A549 (cell line): ENCODE data around the gene RABAC1. TPM values are rescaled to one million over a fixed set of nuclear protein-coding genes. Genes with fewer than 3 reads are reported as not detected.

Experiments used
- ATAC-seq, 2 experiments: fragments of 200-7000 bp in 1 of 2; fragments of >200 bp in 1 of 2; cut with Nextera tagmentation in 1 of 2; cut with Tn5 transposase in 1 of 2; 3 replicates each; pipeline versions ENCODE4 v1.8.0 to v1.9.1; 2018 to 2020; ENCODE audit warnings: mild to moderate bottlenecking in 1 of 2, moderate library complexity in 1 of 2
- CTCF ChIA-PET: fragments of 300-600 bp; sonication (Branson Sonifier 250); formaldehyde crosslinking; extraction: SDS; loops from one replicate; lab custom pipeline; 2021; ENCODE audit warnings: antibody characterized with exemption, inconsistent platforms; lab: Yijun Ruan, JAX
- POLR2A ChIA-PET: fragments of 350-600 bp; formaldehyde crosslinking; extraction: SDS; loops from one replicate; lab custom pipeline; 2021; ENCODE audit warnings: antibody characterized with exemption, inconsistent platforms; lab: Yijun Ruan, JAX
- DNase-seq, 2 experiments: peaks; one replicate each; pipeline versions ENCODE4 v3.0.0 to v3.0.0-alpha.2; 2011 to 2016; ENCODE audit warnings: low read depth in 1 of 2, low spot score in 1 of 2
- FAIRE-seq: peaks from 2 replicates; lab custom pipeline; 2011; peaks lifted over from hg19 to GRCh38; lab: Jason Lieb, UNC
- H3K27ac ChIP-seq, 2 experiments: fragments of >200 bp; sonication (Bioruptor Twin); formaldehyde crosslinking; 3 replicates each; pipeline ENCODE4 v1.5.1; 2016 to 2017
- H3K4me1 ChIP-seq: fragments of >200 bp; sonication (Bioruptor Twin); formaldehyde crosslinking; 3 replicates; pipeline ENCODE4 v1.6.1; 2016
- H3K4me2 ChIP-seq: fragments of >200 bp; sonication (Bioruptor Twin); formaldehyde crosslinking; 3 replicates; pipeline ENCODE4 v1.6.1; 2016
- H3K4me3 ChIP-seq: fragments of >200 bp; sonication (Bioruptor Twin); formaldehyde crosslinking; 3 replicates; pipeline ENCODE4 v1.5.1; 2016
- H3K9me3 ChIP-seq: fragments of >200 bp; sonication (Bioruptor Twin); formaldehyde crosslinking; 3 replicates; pipeline ENCODE4 v1.6.1; 2016
- CEBPB ChIP-seq, 2 experiments: fragments of >200 bp in 1 of 2; sonication (Bioruptor Twin) in 1 of 2; formaldehyde crosslinking in 1 of 2; IDR thresholded peaks; 2 replicates each; pipeline ENCODE4 v1.6.1; 2012 to 2016
- CHD4 ChIP-seq: fragments of 200-600 bp; sonication (generic); IDR thresholded peaks from 2 replicates; pipeline ENCODE4 v1.6.1; 2016; ENCODE audit warnings: antibody characterized with exemption, mild to moderate bottlenecking, borderline replicate concordance
- ESRRA ChIP-seq: fragments of 150-350 bp; IDR thresholded peaks from 2 replicates; pipeline ENCODE4 v1.6.1; 2014; ENCODE audit warnings: mild to moderate bottlenecking, low read length, borderline replicate concordance
- FOSB ChIP-seq: fragments of 250-450 bp; sonication (Bioruptor Pico); IDR thresholded peaks from 2 replicates; pipeline ENCODE4 v1.5.0; 2020; ENCODE audit warnings: mild to moderate bottlenecking, moderate library complexity
- HEYL ChIP-seq: fragments of 250-450 bp; sonication (Bioruptor Pico); IDR thresholded peaks from 2 replicates; pipeline ENCODE4 v1.8.0; 2021; ENCODE audit warnings: mild to moderate bottlenecking, moderate library complexity
- MYC ChIP-seq: IDR thresholded peaks from 2 replicates; pipeline ENCODE4 v1.6.1; 2012; ENCODE audit warnings: mild to moderate bottlenecking, inconsistent platforms, low read length, improper control_type of control experiment, borderline replicate concordance
- POLR2A ChIP-seq: IDR thresholded peaks from 2 replicates; pipeline ENCODE4 v1.6.1; 2012; ENCODE audit warnings: mild to moderate bottlenecking, low read length
- RCOR1 ChIP-seq: fragments of 150-350 bp; IDR thresholded peaks from 2 replicates; pipeline ENCODE4 v1.6.1; 2014; ENCODE audit warnings: antibody characterized with exemption, low read length, low read depth
- RFX5 ChIP-seq: fragments of 450-650 bp; IDR thresholded peaks from 2 replicates; pipeline ENCODE4 v1.7.1; 2014; ENCODE audit warnings: antibody characterized with exemption, mild to moderate bottlenecking, moderate library complexity
- ZC3H11A ChIP-seq: fragments of 450-650 bp; IDR thresholded peaks from 2 replicates; pipeline ENCODE4 v1.6.1; 2014; ENCODE audit warnings: antibody characterized with exemption, mild to moderate bottlenecking
- WGBS: methylation state at CpG from one replicate; pipeline ENCODE4 v1.1.6; 2017; ENCODE audit errors: missing lambda C conversion rate; 5-methylcytosine and 5-hydroxymethylcytosine counted together
- polyA plus RNA-seq, 4 experiments: library from polyadenylated mRNA; depleted of rRNA in 3 of 4; stranded (reverse); fragments of >200 nt; fragmentation: RNase III in 1 of 4; extraction: RNeasy Plus Mini Kit Qiagen cat#74134 plus additional on column Dnase treatment in 1 of 4; gene quantifications; 2 replicates in 3 of 4; 3 replicates in 1 of 4; pipeline ENCODE4 v1.2.3, GENCODE V29; 2011 to 2017
- TF ChIP-seq, protein P1 (sequence below): fragments of 200-600 bp; sonication (generic); IDR thresholded peaks from 2 replicates; pipeline ENCODE4 v1.6.1; 2016; ENCODE audit warnings: antibody characterized with exemption, mild to moderate bottlenecking, moderate library complexity
- TF ChIP-seq, protein P2 (sequence below): IDR thresholded peaks from 2 replicates; pipeline ENCODE4 v1.6.1; 2012
- TF ChIP-seq, protein P3 (sequence below): fragments of >200 bp; sonication (Bioruptor Twin); formaldehyde crosslinking; IDR thresholded peaks from 3 replicates; pipeline ENCODE4 v1.5.1; 2016

The RABAC1 gene
- polyA plus RNA-seq, 2 of the 4 experiments (the other 2 are of a cell fraction), result 117 to 247 TPM

DNA sequence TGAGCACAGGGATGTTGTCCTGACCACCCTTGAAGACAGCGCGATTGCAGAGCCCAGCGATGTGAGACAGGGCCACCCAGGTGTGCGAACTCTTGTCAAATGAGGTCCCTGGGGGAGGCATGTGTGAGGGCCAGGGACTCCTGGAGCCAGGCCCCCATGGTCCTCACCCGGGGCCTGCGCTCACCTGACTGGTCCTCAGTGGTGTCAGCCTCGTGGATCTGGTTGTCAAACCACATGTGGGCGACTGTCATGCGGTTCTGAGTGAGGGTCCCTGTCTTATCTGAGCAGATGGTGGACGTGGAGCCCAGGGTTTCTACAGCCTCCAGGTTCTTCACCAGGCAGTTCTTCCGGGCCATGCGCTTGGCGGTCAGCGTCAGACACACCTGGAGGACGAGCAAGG lies 22.6 kb upstream of the RABAC1 start:
- ChIA-PET CTCF (interaction anchor here (0.6 to 1.4 kb wide), 5 partner anchors 20 to 48 kb away, joined by 3 to 7 read pairs (median 3); no protein-coding TSS in a partner anchor), POLR2A (no interaction called here)
- FAIRE-seq, result no peak
- Histone ChIP-seq H3K9me3 (no peaks in the 10 kb centered on the region), H3K4me3 (no peak overlapping the region), H3K4me2 (no peak overlapping the region), H3K27ac (no peak overlapping the region), H3K4me1 (no peaks in the 10 kb centered on the region)
- WGBS, result 75% methylated on average over 15 of the region's 15 CpGs
- no peak for TF ChIP-seq CHD4
- no peak for DNase-seq
- ATAC-seq, result peak in 1 of 2 experiments; percentile 13; a peak in 3 of 6 replicates

DNA sequence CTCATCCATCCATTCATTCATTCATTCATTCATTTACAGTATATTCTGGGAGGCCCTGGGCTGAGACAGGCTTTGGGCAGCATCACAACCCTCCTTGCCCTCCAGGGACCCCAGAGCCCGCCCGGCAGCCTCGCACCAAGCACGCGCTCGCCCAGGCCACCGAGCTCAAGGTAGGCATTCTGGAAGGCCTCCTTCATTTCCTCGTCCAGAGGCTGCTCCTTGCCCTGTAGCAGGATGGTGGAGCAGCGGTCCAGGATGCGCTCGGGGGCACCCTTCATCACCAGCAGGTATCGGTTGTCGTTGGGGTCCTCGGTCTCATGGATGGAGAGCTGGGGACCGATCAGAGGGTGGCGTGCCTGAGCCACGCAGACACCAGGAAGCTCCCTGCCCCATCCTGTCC lies 19.3 kb upstream of the RABAC1 start:
- ChIA-PET POLR2A (no interaction called here), CTCF (interaction anchor here (0.8 to 2.3 kb wide), 9 partner anchors 13 to 206 kb away, joined by 3 to 12 read pairs (median 4); no protein-coding TSS in a partner anchor)
- H3K4me2 ChIP-seq, result no peak overlapping the region
- H3K4me3 ChIP-seq, result no peak overlapping the region
- H3K27ac ChIP-seq, result no peak overlapping the region
- WGBS, result 85% methylated on average over 17 of the region's 17 CpGs
- ATAC-seq (no peak), FAIRE-seq (no peak), DNase-seq (no peak)
- H3K4me1 ChIP-seq, result no peaks in the 10 kb centered on the region
- TF ChIP-seq HEYL (CRISPR knock-in tag) (no peak), RFX5 (no peak), ZC3H11A (no peak), RCOR1 (no peak)
- TF ChIP-seq, protein P1, sequence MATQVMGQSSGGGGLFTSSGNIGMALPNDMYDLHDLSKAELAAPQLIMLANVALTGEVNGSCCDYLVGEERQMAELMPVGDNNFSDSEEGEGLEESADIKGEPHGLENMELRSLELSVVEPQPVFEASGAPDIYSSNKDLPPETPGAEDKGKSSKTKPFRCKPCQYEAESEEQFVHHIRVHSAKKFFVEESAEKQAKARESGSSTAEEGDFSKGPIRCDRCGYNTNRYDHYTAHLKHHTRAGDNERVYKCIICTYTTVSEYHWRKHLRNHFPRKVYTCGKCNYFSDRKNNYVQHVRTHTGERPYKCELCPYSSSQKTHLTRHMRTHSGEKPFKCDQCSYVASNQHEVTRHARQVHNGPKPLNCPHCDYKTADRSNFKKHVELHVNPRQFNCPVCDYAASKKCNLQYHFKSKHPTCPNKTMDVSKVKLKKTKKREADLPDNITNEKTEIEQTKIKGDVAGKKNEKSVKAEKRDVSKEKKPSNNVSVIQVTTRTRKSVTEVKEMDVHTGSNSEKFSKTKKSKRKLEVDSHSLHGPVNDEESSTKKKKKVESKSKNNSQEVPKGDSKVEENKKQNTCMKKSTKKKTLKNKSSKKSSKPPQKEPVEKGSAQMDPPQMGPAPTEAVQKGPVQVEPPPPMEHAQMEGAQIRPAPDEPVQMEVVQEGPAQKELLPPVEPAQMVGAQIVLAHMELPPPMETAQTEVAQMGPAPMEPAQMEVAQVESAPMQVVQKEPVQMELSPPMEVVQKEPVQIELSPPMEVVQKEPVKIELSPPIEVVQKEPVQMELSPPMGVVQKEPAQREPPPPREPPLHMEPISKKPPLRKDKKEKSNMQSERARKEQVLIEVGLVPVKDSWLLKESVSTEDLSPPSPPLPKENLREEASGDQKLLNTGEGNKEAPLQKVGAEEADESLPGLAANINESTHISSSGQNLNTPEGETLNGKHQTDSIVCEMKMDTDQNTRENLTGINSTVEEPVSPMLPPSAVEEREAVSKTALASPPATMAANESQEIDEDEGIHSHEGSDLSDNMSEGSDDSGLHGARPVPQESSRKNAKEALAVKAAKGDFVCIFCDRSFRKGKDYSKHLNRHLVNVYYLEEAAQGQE, result no peak
- no peaks in the 10 kb centered on the region for H3K9me3 ChIP-seq

DNA sequence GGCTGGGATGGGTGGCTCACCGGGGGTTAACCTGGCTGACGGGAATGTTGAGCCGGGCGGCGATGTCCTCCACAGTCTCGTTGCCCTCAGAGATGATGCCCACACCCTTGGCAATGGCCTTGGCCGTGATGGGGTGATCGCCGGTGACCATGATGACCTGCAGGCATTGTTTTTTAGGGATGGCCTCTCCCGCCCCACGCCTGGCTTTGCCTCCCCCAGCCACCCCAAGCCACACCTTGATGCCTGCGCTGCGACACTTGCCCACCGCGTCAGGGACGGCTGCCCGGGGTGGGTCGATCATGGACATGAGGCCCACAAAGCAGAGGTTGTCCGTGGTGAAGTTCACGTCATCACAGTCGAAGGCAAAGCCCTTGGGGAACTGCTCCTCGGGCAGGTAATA lies 18.8 kb upstream of the RABAC1 start:
- ATAC-seq, result no peak

DNA sequence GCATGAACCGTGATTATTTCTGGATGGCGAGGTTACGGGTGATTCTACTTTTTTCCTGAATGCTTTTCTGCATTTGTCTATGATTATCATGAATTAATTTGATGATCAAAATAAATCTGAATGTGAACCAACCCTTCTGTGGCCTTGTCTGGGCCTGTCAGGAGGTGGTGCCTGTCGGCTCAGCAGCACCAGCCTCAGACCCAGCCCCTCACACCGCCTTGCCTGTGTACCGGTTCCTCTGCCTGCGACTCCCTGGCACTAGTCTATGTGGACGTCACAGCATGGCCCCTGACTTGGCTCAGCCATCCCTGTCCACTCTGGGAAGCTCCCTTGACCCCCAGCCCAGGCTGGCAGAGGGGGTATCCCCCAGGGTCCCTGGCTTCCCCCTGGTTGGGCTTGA lies 15.5 kb upstream of the RABAC1 start:
- POLR2A ChIA-PET, result no interaction called here
- no peaks in the 10 kb centered on the region for H3K4me1 ChIP-seq
- DNase-seq (no peak), FAIRE-seq (no peak), ATAC-seq (peak in 1 of 2 experiments; percentile 9; a peak in 1 of 6 replicates)
- H3K4me2 ChIP-seq, result no peak overlapping the region
- CTCF ChIA-PET, result interaction anchor here (1.2 to 1.6 kb wide), 2 partner anchors 9 to 55 kb away, joined by 4 to 5 read pairs; no protein-coding TSS in a partner anchor
- no peaks in the 10 kb centered on the region for H3K9me3 ChIP-seq
- 78% methylated on average over 8 of the region's 8 CpGs for WGBS
- H3K4me3 ChIP-seq, result no peak overlapping the region
- H3K27ac ChIP-seq, result no peak overlapping the region
- no peak for TF ChIP-seq ESRRA
- no peak for TF ChIP-seq POLR2A
- TF ChIP-seq, protein P2, sequence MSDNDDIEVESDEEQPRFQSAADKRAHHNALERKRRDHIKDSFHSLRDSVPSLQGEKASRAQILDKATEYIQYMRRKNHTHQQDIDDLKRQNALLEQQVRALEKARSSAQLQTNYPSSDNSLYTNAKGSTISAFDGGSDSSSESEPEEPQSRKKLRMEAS, result no peak
- TF ChIP-seq FOSB (CRISPR knock-in tag), result no peak
- TF ChIP-seq CEBPB (IDR thresholded peaks at IDR 0.05), result no peak
- TF ChIP-seq, protein P3, sequence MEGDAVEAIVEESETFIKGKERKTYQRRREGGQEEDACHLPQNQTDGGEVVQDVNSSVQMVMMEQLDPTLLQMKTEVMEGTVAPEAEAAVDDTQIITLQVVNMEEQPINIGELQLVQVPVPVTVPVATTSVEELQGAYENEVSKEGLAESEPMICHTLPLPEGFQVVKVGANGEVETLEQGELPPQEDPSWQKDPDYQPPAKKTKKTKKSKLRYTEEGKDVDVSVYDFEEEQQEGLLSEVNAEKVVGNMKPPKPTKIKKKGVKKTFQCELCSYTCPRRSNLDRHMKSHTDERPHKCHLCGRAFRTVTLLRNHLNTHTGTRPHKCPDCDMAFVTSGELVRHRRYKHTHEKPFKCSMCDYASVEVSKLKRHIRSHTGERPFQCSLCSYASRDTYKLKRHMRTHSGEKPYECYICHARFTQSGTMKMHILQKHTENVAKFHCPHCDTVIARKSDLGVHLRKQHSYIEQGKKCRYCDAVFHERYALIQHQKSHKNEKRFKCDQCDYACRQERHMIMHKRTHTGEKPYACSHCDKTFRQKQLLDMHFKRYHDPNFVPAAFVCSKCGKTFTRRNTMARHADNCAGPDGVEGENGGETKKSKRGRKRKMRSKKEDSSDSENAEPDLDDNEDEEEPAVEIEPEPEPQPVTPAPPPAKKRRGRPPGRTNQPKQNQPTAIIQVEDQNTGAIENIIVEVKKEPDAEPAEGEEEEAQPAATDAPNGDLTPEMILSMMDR, result no peak
- no peak for TF ChIP-seq RCOR1

More for the DNA sequence above, 18.8 kb upstream of the RABAC1 start:
- TF ChIP-seq MYC, result no peak
- DNase-seq (no peak), FAIRE-seq (no peak)
- ChIA-PET POLR2A (no interaction called here), CTCF (interaction anchor here (1.1 to 2.3 kb wide), 3 partner anchors 21 to 46 kb away, joined by 4 to 12 read pairs (median 7); no protein-coding TSS in a partner anchor)
- no peak overlapping the region for H3K27ac ChIP-seq
- no peaks in the 10 kb centered on the region for H3K9me3 ChIP-seq
- H3K4me1 ChIP-seq, result no peaks in the 10 kb centered on the region
- no peak overlapping the region for H3K4me3 ChIP-seq
- 73% methylated on average over 22 of the region's 22 CpGs for WGBS
- no peak overlapping the region for H3K4me2 ChIP-seq
